ENCODE data around the gene C2CD4B.
A peak's percentile ranks its signal among the peaks of the same experiment; 100 is the strongest.

Gene C2CD4B

DNA sequence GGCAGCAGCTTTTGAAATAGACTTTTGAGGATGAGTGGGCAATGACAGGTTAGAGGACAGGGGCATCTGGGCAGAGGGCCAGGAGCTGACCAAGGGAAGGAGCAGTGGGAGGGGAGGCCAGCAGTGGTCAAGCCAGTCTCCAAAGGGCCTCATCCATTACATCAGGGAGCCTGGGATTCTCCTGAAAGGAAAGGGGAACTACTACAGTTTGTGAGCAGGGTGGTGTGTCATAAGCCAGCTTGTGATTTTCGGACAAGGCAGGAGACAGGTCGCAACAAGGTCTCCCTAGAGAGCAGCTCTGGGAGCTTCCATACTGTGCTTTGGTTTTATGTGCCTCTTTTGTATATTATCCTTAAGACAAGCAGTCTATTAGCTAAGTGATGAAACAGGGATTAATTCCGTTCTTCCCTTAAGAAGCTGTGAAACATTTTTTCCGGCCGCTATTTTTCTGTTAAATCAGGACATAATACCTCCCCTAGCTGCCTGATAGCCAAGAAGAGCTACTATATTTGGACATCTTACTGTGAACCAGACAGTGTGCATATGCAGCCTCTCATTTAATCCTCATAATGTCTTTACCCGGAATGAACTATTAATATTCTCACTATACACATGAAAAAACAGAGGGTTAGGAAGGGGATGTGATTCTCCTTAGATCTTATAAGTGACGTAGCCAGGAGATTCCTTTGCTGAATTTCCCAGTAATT is 46.4 kb downstream of the C2CD4B start:
- peak in 1 of 2 experiments; percentile 22 for DNase-seq (ENCODE audit: low read depth in 2 of 2)

DNA sequence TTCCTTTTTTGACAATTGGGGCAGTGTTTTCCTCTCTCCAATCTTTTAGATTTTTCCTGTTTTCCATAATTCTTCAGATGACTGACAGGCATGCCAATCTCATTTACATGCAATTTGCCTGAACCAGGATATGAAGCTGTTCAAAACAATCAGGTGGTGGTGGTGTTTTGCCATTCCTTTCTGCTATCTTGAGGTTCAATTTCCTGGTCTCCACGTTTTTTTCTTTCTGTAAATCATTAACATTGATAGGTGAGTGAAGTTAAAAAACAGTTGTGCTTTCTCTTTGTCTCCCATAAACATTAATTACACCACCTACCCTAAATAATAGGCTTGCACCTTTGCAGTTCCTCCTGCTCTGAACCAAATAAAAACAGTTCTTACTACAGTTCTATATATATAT is 49.2 kb downstream of the C2CD4B start:
- DNase-seq (ENCODE audit: low read depth in 2 of 2): no peak
